Activated naive CD8-positive, alpha-beta T cell treated with anti-CD3 and anti-CD28 coated beads for 36 hours (primary cell): ENCODE data around the gene GAB4. TPM values are rescaled to one million over a fixed set of nuclear protein-coding genes. Genes with fewer than 3 reads are reported as not detected.
A peak's percentile ranks its signal among the peaks of the same experiment; 100 is the strongest.
"Not testable (repeated sequence)": the region's sequence is repeated elsewhere in the genome, so short reads cannot be mapped to it uniquely, and the experiment has no call there.

Experiments
- DNase-seq: peaks from one replicate; pipeline ENCODE4 v3.0.0; 2021
- H3K27ac Mint-ChIP-seq: one replicate; pipeline ENCODE4 v1.8.0; 2022; ENCODE audit warnings: mild to moderate bottlenecking, moderate library complexity, mixed read lengths
- H3K27me3 Mint-ChIP-seq: one replicate; pipeline ENCODE4 v1.8.0; 2022; ENCODE audit warnings: mild to moderate bottlenecking, mixed read lengths
- H3K36me3 Mint-ChIP-seq: one replicate; pipeline ENCODE4 v1.8.0; 2021; ENCODE audit warnings: mild to moderate bottlenecking, mixed read lengths
- H3K4me1 Mint-ChIP-seq: one replicate; pipeline ENCODE4 v1.8.0; 2021; ENCODE audit warnings: mixed read lengths
- H3K4me3 Mint-ChIP-seq: one replicate; pipeline ENCODE4 v1.8.0; 2022; ENCODE audit warnings: mild to moderate bottlenecking, moderate library complexity, mixed read lengths
- H3K9me3 Mint-ChIP-seq: one replicate; pipeline ENCODE4 v1.8.0; 2022; ENCODE audit warnings: mixed read lengths
- total RNA-seq, 2 experiments: library from RNA; stranded (reverse); gene quantifications; one replicate each; pipeline ENCODE4 v1.2.3, GENCODE V29; 2021

The GAB4 gene
- total RNA-seq, 2 experiments from 2014 or later, result 0.14 to 0.16 TPM

DNA sequence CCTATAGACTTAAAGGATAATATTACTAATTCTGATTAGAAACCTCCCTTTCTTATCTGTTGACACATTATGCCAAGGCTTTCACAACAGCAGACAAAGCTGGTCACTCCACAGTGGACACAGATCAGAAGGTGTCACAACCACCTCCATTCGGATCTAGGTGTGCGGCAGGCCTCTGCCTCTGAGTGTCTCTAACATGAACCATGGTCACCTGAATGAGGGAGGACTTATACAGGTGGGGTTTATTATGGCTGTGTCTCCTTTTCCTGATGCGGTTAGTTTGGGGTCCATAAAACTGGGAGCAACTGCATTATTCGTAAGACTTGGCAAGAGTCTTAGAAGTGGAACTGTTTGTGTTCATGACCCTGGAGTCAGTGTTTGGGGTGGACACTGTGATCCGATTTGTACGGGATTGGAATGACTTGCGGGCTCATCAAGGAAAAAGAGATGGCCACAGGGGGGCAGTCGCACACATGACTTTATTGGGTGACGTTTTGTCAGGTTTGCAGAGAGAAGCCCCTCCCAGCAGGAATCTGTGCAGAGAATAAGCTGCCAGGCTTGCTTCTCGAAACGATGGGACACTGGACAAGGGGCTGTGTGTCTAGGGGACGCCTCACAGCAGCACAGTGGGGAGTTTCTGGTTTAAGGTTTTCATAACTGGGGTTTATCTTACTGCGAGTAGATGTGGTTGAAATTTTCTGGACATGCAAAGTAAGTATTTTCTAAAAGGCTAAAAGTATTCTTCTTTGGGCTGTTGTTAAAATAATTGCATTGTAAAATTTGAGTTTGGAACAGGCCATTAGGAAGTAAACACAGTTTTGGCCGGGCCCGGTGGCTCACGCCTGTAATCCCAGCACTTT lies 90.6 kb downstream of the GAB4 start:
- DNase-seq, result peak; percentile 50
- peaks cover 2% of the 10 kb centered on the region for H3K4me1 Mint-ChIP-seq
- H3K4me3 Mint-ChIP-seq, result no peak overlapping the region
- H3K27ac Mint-ChIP-seq, result no peak overlapping the region
- no peaks in the 10 kb centered on the region for H3K9me3 Mint-ChIP-seq
- no peaks in the 10 kb centered on the region for H3K36me3 Mint-ChIP-seq
- H3K27me3 Mint-ChIP-seq, result peaks cover 24% of the 10 kb centered on the region

DNA sequence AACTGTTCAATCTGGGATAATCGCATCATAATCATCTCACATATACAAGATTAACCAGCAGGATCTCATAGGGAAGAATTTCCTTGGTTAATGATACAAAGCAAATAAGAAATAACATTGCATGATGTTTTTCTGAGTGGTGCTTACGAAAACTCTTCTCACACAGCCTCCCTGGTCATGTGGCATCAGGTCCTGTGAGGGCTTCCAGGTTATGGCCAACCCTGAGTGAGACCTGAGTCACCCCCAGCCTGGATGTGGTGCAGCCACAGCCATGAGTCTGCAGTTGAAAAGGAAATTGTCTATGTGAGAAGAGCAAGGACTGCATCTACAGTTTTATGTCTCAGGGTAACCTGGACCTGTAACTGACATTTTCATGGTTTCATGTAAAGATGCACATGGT lies 92.3 kb downstream of the GAB4 start:
- Mint-ChIP-seq H3K4me3 (no peak overlapping the region), H3K4me1 (peaks cover 2% of the 10 kb centered on the region), H3K27me3 (peaks cover 28% of the 10 kb centered on the region), H3K9me3 (no peaks in the 10 kb centered on the region), H3K36me3 (no peaks in the 10 kb centered on the region), H3K27ac (no peak overlapping the region)
- DNase-seq, result no peak

DNA sequence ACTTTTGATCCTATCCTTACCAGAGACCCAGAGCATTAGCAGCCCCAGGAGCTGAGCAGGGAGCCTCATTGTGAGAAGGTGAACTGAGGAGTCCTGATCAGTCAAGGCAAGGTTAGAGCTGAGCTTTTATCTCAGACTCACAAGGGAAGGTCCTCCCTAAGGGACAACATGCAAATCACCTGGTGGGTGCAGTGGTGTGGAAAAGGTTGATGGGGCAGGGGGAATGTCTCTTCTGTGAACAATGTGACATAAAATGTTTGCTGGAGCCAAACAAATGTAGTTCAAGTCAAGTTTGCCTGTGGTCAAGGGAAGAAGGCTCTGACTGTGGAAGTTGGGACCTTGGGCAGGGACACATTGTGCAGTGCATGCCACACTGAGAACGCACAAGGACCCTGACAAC lies 93.1 kb downstream of the GAB4 start:
- not testable (repeated sequence) for H3K9me3 Mint-ChIP-seq, H3K4me1 Mint-ChIP-seq, H3K27ac Mint-ChIP-seq, DNase-seq, H3K4me3 Mint-ChIP-seq, H3K36me3 Mint-ChIP-seq
- peaks cover 28% of the 10 kb centered on the region for H3K27me3 Mint-ChIP-seq

DNA sequence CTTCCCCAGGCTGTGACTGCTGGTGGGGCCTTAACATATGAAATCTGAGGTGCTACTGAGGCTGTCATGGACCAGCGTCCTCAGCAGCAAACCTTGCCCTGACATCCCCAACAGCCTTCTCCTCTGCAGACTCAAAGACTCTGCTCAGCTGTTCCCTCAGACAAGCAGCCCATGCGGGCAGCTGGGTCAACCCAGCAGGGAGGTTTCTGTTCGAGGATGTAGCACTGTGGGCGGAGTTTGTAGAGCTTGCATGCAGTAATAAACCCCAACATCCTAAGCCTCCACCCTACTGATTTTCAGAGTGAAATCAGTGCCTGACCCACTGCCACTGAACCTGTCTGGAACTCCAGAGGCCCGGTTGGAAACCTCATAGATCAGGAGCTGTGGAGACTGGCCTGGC lies 94.0 kb downstream of the GAB4 start:
- Mint-ChIP-seq H3K4me3 (no peak overlapping the region), H3K27ac (no peak overlapping the region), H3K27me3 (peaks cover 32% of the 10 kb centered on the region), H3K36me3 (no peaks in the 10 kb centered on the region), H3K9me3 (no peaks in the 10 kb centered on the region), H3K4me1 (peaks cover 2% of the 10 kb centered on the region)
- DNase-seq, result no peak

DNA sequence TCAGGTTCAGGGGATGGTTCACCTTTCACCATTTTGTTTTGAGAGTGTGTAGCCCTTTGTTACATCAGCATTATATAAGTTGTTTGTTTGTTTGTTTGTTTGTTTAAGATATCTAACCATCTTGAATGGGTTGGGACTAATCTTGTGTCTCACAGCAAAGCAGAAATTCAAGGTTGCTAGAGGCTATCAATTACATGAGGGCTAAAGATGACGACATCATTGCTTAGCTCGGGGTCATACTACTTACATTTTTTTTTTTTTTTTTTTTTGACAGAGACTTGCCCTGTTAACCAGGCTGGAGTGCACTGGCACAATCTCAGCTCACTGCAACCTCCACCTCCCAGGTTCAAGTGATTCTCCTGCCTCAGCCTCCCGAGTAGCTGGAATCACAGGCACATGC lies 95.7 kb downstream of the GAB4 start:
- no peaks in the 10 kb centered on the region for H3K4me1 Mint-ChIP-seq
- no peak overlapping the region for H3K4me3 Mint-ChIP-seq
- H3K36me3 Mint-ChIP-seq, result no peaks in the 10 kb centered on the region
- peaks cover 32% of the 10 kb centered on the region for H3K27me3 Mint-ChIP-seq
- no peak overlapping the region for H3K27ac Mint-ChIP-seq
- no peak for DNase-seq
- no peaks in the 10 kb centered on the region for H3K9me3 Mint-ChIP-seq

Other genes with a start within 250 kb of the GAB4 start
- not detected for gene XKR3, start 182.8 kb downstream of the GAB4 start, total RNA-seq
- 10 to 100 TPM; 13.3 to 16.6 TPM for gene IL17RA, start 76.8 kb upstream of the GAB4 start, total RNA-seq
- gene TMEM121B, start 113.1 kb upstream of the GAB4 start, total RNA-seq, result under 1 TPM; 0.27 to 0.36 TPM
- 10 to 100 TPM; 54.9 to 64.8 TPM for gene HDHD5, start 151.1 kb upstream of the GAB4 start, total RNA-seq
- 1 to 10 TPM; 7.0 to 7.1 TPM for gene ADA2, start 211.2 kb upstream of the GAB4 start, total RNA-seq